Ishikawa (cell line): Measurements from ENCODE around the gene ZFAND3.

Source experiments
- EP300 ChIP-seq: IDR thresholded peaks from 2 replicates; pipeline ENCODE4 v1.6.1; 2012; ENCODE audit warnings: borderline replicate concordance
- NFIC ChIP-seq: IDR thresholded peaks from 2 replicates; pipeline ENCODE4 v1.6.1; 2012
- TCF12 ChIP-seq: IDR thresholded peaks from 2 replicates; pipeline ENCODE4 v1.6.1; 2012; ENCODE audit warnings: low read depth
- TEAD4 ChIP-seq: IDR thresholded peaks from 2 replicates; pipeline ENCODE4 v1.6.1; 2012
- USF1 ChIP-seq: IDR thresholded peaks from 2 replicates; pipeline ENCODE4 v1.6.1; 2012
- YY1 ChIP-seq: IDR thresholded peaks from 2 replicates; pipeline ENCODE4 v1.6.1; 2012; ENCODE audit warnings: low read depth
- TF ChIP-seq, protein P1 (sequence below): IDR thresholded peaks from 2 replicates; pipeline ENCODE4 v1.6.1; 2012; ENCODE audit warnings: low read depth, mild to moderate bottlenecking

- no peak for TF ChIP-seq NFIC
- TF ChIP-seq EP300, result no peak
- TF ChIP-seq TEAD4, result no peak
- no peak for TF ChIP-seq YY1
- TF ChIP-seq, protein P1, sequence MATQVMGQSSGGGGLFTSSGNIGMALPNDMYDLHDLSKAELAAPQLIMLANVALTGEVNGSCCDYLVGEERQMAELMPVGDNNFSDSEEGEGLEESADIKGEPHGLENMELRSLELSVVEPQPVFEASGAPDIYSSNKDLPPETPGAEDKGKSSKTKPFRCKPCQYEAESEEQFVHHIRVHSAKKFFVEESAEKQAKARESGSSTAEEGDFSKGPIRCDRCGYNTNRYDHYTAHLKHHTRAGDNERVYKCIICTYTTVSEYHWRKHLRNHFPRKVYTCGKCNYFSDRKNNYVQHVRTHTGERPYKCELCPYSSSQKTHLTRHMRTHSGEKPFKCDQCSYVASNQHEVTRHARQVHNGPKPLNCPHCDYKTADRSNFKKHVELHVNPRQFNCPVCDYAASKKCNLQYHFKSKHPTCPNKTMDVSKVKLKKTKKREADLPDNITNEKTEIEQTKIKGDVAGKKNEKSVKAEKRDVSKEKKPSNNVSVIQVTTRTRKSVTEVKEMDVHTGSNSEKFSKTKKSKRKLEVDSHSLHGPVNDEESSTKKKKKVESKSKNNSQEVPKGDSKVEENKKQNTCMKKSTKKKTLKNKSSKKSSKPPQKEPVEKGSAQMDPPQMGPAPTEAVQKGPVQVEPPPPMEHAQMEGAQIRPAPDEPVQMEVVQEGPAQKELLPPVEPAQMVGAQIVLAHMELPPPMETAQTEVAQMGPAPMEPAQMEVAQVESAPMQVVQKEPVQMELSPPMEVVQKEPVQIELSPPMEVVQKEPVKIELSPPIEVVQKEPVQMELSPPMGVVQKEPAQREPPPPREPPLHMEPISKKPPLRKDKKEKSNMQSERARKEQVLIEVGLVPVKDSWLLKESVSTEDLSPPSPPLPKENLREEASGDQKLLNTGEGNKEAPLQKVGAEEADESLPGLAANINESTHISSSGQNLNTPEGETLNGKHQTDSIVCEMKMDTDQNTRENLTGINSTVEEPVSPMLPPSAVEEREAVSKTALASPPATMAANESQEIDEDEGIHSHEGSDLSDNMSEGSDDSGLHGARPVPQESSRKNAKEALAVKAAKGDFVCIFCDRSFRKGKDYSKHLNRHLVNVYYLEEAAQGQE, result no peak
- no peak for TF ChIP-seq USF1
- TF ChIP-seq TCF12, result no peak
These were observed 220.0 kb downstream of the ZFAND3 start for GRCh38 chr6:38039502-38039901.
